GM23338 (cell line): ENCODE measurements around the gene MYMX. TPM values are rescaled to one million over a fixed set of nuclear protein-coding genes. Genes with fewer than 3 reads are reported as not detected.

Experiments
- ATAC-seq: fragments of 200-7000 bp; cut with Tn5 transposase; 3 replicates; pipeline ENCODE4 v1.9.1; 2020
- DNase-seq: peaks from one replicate; pipeline ENCODE4 v3.0.0-alpha.2; 2015; ENCODE audit warnings: low spot score
- H2AFZ ChIP-seq: fragments of 200-600 bp; sonication (generic); 2 replicates; pipeline ENCODE4 v1.8.0; 2016; ENCODE audit warnings: antibody characterized with exemption, mild to moderate bottlenecking, moderate library complexity
- H3F3A ChIP-seq: fragments of 200-600 bp; sonication (generic); replicated peaks from 2 replicates; pipeline ENCODE4 v1.8.0; 2017; ENCODE audit warnings: antibody characterized with exemption, mixed run types, low read depth
- H3K27ac ChIP-seq: fragments of 200-600 bp; sonication (generic); 2 replicates; pipeline ENCODE4 v1.6.1; 2016; ENCODE audit warnings: low read depth
- H3K27me3 ChIP-seq: fragments of 200-600 bp; sonication (generic); 2 replicates; pipeline ENCODE4 v1.8.0; 2016; ENCODE audit warnings: mild to moderate bottlenecking, mixed run types, moderate library complexity; ENCODE audit not compliant: insufficient read depth
- H3K36me3 ChIP-seq: fragments of 200-600 bp; sonication (generic); 2 replicates; pipeline ENCODE4 v1.8.0; 2016; ENCODE audit warnings: mild to moderate bottlenecking; ENCODE audit not compliant: insufficient read depth
- H3K4me1 ChIP-seq: fragments of 200-600 bp; sonication (generic); 2 replicates; pipeline ENCODE4 v1.8.0; 2016; ENCODE audit warnings: mild to moderate bottlenecking, moderate library complexity; ENCODE audit not compliant: insufficient read depth
- H3K4me2 ChIP-seq: fragments of 200-600 bp; sonication (generic); 2 replicates; pipeline ENCODE4 v1.7.1; 2017; ENCODE audit warnings: mixed run types
- H3K4me3 ChIP-seq: fragments of 200-600 bp; sonication (generic); 2 replicates; pipeline ENCODE4 v1.6.1; 2016; ENCODE audit warnings: mixed run types
- H3K79me2 ChIP-seq: fragments of 200-600 bp; sonication (generic); replicated peaks from 2 replicates; pipeline ENCODE4 v1.8.0; 2017; ENCODE audit warnings: mild to moderate bottlenecking; ENCODE audit not compliant: insufficient read depth
- H3K9me2 ChIP-seq: fragments of 200-600 bp; sonication (generic); 2 replicates; pipeline ENCODE4 v1.8.0; 2017; ENCODE audit not compliant: insufficient read depth
- H4K20me1 ChIP-seq: fragments of 200-600 bp; sonication (generic); replicated peaks from 2 replicates; pipeline ENCODE4 v1.8.0; 2017; ENCODE audit warnings: mild to moderate bottlenecking; ENCODE audit not compliant: insufficient read depth
- H3K27ac Mint-ChIP-seq: 2 replicates; pipeline ENCODE4 v1.8.0; 2020; ENCODE audit warnings: inconsistent platforms, mild to moderate bottlenecking, moderate library complexity, mixed read lengths
- H3K27me3 Mint-ChIP-seq: 3 replicates; pipeline ENCODE4 v1.8.0; 2022; ENCODE audit warnings: low read depth, mild to moderate bottlenecking, moderate library complexity, mixed read lengths, inconsistent platforms; ENCODE audit not compliant: insufficient read depth, poor library complexity
- H3K36me3 Mint-ChIP-seq: 3 replicates; pipeline ENCODE4 v1.8.0; 2021; ENCODE audit warnings: low read depth, mild to moderate bottlenecking, inconsistent platforms, moderate library complexity, mixed read lengths
- H3K4me1 Mint-ChIP-seq: 3 replicates; pipeline ENCODE4 v1.8.0; 2020; ENCODE audit warnings: mild to moderate bottlenecking, inconsistent platforms, mixed read lengths
- H3K4me3 Mint-ChIP-seq: 3 replicates; pipeline ENCODE4 v1.8.0; 2021; ENCODE audit warnings: moderate library complexity, mild to moderate bottlenecking, inconsistent platforms, mixed read lengths
- H3K9me3 Mint-ChIP-seq: 3 replicates; pipeline ENCODE4 v1.8.0; 2020; ENCODE audit warnings: moderate library complexity, mild to moderate bottlenecking, inconsistent platforms, mixed read lengths
- CREB1 ChIP-seq: fragments of 250-450 bp; sonication (Bioruptor Pico); IDR thresholded peaks from 2 replicates; pipeline ENCODE4 v1.5.0; 2020; ENCODE audit warnings: low read depth, mild to moderate bottlenecking, moderate library complexity
- CTCF ChIP-seq, 2 experiments: fragments of 200-600 bp in 1 of 2; sonication (generic) in 1 of 2; conservative IDR thresholded peaks; 2 replicates each; pipeline versions ENCODE4 v1.5.1 to v1.6.1; 2016 to 2017; ENCODE audit warnings: antibody characterized with exemption in 2 of 2, low read depth in 2 of 2, mild to moderate bottlenecking in 2 of 2, moderate library complexity in 1 of 2
- ETS1 ChIP-seq: IDR thresholded peaks from 2 replicates; pipeline ENCODE4 v1.6.1; 2016; ENCODE audit warnings: antibody characterized with exemption
- EZH2 ChIP-seq: fragments of 200-600 bp; sonication (generic); IDR thresholded peaks from one replicate; pipeline ENCODE4 v1.8.0; 2017; ENCODE audit warnings: antibody characterized with exemption, mild to moderate bottlenecking, low read depth; ENCODE audit not compliant: unreplicated experiment
- EZH2phosphoT487 ChIP-seq: fragments of 200-600 bp; sonication (generic); IDR thresholded peaks from one replicate; pipeline ENCODE4 v1.8.1; 2018; ENCODE audit warnings: antibody characterized with exemption; ENCODE audit not compliant: unreplicated experiment
- JUNB ChIP-seq: IDR thresholded peaks from one replicate; pipeline ENCODE4 v1.6.1; 2016; ENCODE audit warnings: antibody characterized with exemption; ENCODE audit not compliant: unreplicated experiment
- NANOG ChIP-seq: IDR thresholded peaks from 2 replicates; pipeline ENCODE4 v1.6.1; 2016; ENCODE audit warnings: antibody characterized with exemption, borderline replicate concordance
- POLR2AphosphoS5 ChIP-seq: IDR thresholded peaks from 2 replicates; pipeline ENCODE4 v1.6.1; 2016; ENCODE audit warnings: antibody characterized with exemption, low read depth
- REST ChIP-seq: IDR thresholded peaks from one replicate; pipeline ENCODE4 v1.6.1; 2018; ENCODE audit warnings: antibody characterized with exemption; ENCODE audit not compliant: unreplicated experiment
- STAT1 ChIP-seq: IDR thresholded peaks from one replicate; pipeline ENCODE4 v1.6.1; 2016; ENCODE audit warnings: antibody characterized with exemption; ENCODE audit not compliant: unreplicated experiment
- ZNF114 ChIP-seq: fragments of 250-450 bp; sonication (Bioruptor Pico); IDR thresholded peaks from 2 replicates; pipeline ENCODE4 v1.5.0; 2020; ENCODE audit warnings: mild to moderate bottlenecking, moderate library complexity
- ZNF331 ChIP-seq: fragments of 250-450 bp; sonication (Bioruptor Pico); IDR thresholded peaks from 2 replicates; pipeline ENCODE4 v1.5.0; 2020; ENCODE audit warnings: low read depth, mild to moderate bottlenecking, moderate library complexity
- ZNF462 ChIP-seq: fragments of 250-450 bp; sonication (Bioruptor Pico); IDR thresholded peaks from 2 replicates; pipeline ENCODE4 v1.5.0; 2020; ENCODE audit warnings: mild to moderate bottlenecking, moderate library complexity
- polyA plus RNA-seq: library from polyadenylated mRNA; unstranded; fragments of >200 nt; fragmentation: Nextera tagmentation; extraction: Ambion mirVana; gene quantifications from 2 replicates; pipeline ENCODE4 v1.2.1, GENCODE V29; 2016
- total RNA-seq: library from RNA; depleted of rRNA; stranded (reverse); fragments of >200 nt; shearing (Covaris generic); gene quantifications from 2 replicates; pipeline ENCODE4 v1.2.3, GENCODE V29; 2014

Gene MYMX
- total and polyA plus RNA-seq, 2 experiments from 2014 or later, result 2.8 to 7.1 TPM

DNA sequence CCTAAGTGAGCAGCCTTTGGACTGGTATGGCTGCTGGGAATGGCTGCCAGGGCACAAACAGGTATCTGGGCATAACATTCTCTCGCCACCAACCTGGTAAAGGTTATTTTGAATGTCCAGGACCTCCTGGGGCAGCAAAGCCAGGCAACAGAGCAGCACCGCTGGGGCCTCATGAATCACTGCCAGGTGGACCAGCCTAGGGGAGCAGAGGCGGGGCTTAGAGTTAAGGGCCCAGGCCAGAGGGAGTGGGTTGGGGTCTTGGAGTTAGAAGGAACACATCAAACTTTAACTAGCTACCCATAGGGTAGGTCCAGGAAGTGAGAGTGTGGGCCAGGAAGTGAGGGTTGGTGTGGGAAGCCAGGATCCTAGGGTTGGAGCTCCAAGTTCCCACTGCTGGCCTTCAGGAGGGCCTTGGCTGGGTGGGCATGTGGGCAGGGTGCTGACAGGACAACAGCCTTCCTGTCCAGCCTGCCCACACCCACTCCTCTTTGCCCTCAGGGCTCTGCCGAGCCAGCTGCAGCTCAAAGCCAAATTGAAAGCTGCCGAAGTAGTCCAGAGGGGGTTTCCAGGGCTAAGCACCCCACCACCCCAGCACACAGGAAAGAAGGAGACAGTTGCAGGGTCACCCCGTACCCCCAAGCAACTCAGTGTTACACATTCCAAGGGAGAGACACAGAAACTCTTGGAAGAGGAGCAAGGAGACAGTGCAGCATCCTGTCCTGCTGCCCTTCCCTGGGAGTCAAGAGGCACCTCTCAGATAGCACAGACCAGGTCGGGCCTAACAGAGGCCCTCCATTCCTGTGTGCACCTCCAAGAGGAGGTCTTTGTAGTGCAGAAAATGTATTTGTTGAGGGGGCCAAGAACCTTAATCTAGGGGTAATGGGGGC is 46.0 kb downstream of the MYMX start:
- Mint-ChIP-seq H3K36me3 (peaks cover 19% of the 10 kb centered on the region), H3K4me3 (peak overlapping the region; percentile 86), H3K4me1 (peaks cover 40% of the 10 kb centered on the region), H3K27ac (peak overlapping the region; percentile 85; the same call in 1 of the 2 replicates), H3K9me3 (peaks cover 1% of the 10 kb centered on the region; the same call in 1 of the 3 replicates), H3K27me3 (peaks cover 27% of the 10 kb centered on the region)
- Histone ChIP-seq H3K36me3 (no peaks in the 10 kb centered on the region), H2AFZ (no peak overlapping the region), H3K9me2 (no peaks in the 10 kb centered on the region), H3K27me3 (peaks cover 5% of the 10 kb centered on the region; the same call in 1 of the 2 replicates), H3K79me2 (peaks cover 9% of the 10 kb centered on the region; the same call in 1 of the 2 replicates), H3K4me2 (peak overlapping the region; percentile 98), H3F3A (0 out of 2 replicates have a peak, but pooled peaks cover 8% of the 10 kb centered on the region), H3K27ac (no peak overlapping the region), H3K4me1 (peaks cover 17% of the 10 kb centered on the region), H3K4me3 (peak overlapping the region; percentile 88), H4K20me1 (peaks cover 6% of the 10 kb centered on the region; the same call in 1 of the 2 replicates)
- TF ChIP-seq ETS1 (no peak), JUNB (no peak), CREB1 (no peak), EZH2 (no peak), REST (no peak), ZNF114 (CRISPR knock-in tag) (no peak), STAT1 (no peak), EZH2phosphoT487 (no peak), NANOG (no peak), CTCF (conservative IDR thresholded peaks at IDR 0.05; ENCODE audit: low read depth in 2 of 2) (no peak), ZNF462 (no peak), POLR2AphosphoS5 (no peak), ZNF331 (no peak)
- no peak for ATAC-seq
- no peak for DNase-seq
